Skin of body (tissue), 2 donors: ENCODE results near the gene OXTR. TPM values are rescaled to one million over a fixed set of nuclear protein-coding genes. Genes with fewer than 3 reads are reported as not detected.

Experiments
- DNase-seq: peaks from one replicate; lab custom pipeline; 2025; lab: John Stamatoyannopoulos, UW
- total RNA-seq: library from RNA; depleted of rRNA; stranded (reverse); fragments of >200 nt; gene quantifications from one replicate; pipeline ENCODE4 v1.2.3, GENCODE V29; 2014

Gene OXTR
- total RNA-seq, 1 donor from 2014 or later: 0.59 TPM

DNA sequence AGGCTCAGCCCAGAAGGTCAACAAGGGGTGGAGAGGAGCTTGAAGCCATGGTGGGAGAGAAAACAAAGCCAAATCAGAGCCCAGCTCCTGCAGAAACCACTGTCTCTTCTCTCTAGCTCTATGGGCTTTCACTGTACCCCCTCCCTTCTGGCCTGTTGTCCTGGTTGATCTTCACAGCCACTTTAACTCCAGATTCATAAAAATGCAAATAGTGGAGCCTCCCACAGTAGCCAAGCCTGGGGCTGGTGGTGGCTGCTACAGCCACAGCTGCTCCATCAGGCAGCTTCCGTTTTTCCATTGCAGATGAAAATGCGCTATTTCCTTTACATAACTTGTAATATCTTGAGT lies 56.5 kb downstream of the OXTR start:
- DNase-seq: no peak

DNA sequence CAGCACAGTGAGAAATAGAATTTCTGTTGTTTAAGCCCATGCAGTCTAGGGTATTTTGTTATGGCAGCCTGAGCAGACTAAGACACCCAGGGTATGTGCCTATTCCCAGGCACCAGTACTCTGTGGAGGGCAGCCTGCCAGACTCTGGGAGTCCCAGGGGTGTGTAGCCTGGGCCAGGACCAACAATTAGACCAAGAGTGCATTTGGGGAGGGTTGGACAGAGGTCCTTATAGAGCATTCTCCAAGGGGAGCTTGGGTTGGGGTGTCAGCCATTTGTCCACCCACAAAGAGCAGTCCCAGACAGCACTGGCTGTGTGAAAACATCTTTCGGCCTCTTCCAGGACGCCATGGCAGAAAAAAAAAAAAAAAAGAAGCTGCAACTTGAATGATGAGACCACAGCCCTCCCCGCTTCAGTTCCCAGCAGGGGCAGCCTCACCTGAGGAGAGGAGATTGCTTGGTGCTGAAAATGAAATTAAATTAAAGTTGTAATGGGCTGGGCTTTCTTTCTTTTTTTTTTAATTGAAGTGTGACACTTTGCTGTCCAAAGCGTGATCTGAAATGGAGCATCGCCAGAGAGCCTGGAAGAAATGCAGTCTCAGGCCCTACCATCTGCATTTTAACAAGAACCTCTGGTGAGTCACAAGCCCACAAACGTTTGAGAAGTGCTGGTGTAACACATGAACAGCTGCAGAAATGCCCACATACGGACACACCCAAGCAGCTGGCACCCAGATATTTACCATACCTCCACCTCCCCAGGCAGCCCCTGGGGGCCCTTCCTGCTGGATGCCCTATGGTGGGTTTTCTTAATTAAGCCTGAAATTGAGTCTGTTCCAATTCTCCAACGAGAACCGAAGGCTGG lies 57.1 kb downstream of the OXTR start:
- no peak for DNase-seq

DNA sequence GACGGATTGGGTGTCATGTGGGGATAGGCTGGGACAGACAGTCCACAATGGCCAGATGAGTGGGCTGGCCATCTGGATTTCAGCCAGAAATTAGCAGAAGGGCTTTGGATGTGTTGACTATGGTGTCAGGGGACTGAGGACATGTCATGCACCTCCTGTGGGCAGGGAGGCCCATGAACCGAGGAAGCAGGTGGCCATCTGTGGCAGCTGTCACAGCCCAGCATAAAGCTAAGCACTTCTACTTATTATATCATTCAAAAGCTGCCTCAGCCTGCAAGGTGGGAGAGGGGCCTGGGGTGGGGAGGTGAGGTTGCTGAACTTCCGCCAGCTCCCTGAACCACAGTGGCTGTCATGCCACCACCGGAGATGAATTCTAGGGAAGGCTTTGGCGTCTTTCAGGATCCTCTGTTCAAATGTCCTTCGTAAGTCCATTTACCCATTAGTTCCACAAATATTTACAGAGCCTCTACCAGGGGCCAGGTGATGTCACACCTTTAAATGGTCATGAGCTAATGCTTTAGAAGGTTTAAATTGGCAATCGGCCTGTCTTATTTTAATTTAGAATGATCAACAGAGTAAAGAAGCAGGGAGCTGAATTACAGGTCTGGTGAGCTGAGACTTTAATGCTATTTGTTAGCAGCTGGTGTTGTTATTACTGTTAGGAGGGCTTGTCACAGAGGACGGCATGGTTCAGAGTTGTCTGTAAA lies 59.5 kb downstream of the OXTR start:
- DNase-seq: no peak

DNA sequence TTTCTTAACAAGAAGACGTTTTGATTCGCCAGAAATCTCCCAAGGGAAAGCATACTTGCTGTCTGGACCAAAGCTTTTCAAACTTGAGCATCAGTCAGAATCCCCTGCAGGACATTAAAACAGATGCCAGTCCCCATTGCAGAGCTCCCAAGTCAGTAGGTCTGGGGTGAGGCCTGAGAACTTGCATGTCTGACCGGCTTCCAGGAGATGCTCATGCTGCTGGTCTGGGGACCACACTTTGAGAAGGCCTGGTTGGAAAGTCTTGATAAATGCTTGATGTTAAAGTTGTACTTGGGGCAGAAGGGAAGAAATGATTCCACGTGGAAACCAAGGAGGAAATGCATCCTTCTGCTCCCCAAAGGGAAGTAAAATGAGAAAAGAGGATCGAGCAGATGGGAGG lies 60.1 kb downstream of the OXTR start:
- DNase-seq: no peak

DNA sequence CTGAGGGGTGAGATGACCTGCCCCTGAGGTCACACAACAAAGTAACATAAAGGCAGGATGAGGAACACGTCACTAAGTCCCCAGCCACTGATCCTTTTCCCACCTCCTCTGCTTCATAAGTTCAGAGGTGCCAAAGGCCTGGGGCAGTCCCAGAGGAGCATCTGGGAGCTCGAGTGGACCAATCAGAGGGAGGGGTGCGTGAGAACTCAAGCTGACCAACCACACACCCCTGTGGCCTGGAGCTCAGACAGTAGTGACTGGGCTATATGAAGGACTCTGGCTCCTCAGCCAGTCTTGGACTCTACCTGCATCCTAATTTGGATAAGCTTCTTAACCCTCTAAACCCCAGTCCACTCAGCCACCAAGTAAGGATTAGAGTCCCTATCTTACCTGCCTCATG lies 63.8 kb downstream of the OXTR start:
- DNase-seq: no peak

DNA sequence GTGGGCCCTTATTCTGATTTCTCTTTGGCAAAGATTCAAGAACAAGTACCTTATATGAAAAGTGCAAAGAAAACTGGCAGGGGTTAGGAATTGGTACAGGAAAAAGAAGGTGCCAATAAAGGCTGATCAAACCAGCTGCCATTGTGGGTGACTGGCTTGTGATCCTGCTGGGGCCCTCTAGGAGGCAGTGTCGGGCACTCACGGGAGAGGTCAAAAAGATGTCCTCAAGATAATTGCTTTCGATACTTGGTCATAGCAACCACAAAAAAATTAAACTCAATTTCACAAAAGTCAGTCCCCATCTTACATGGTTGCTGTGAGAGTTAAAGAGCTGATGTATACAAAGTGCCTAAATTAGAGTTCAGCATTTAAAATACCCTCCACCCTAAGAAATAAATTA lies 66.9 kb downstream of the OXTR start:
- no peak for DNase-seq

Other genes with a start within 250 kb of the OXTR start
- gene SSUH2, start 124.8 kb downstream of the OXTR start, total RNA-seq: 0.39 TPM
- gene CAV3, start 35.8 kb downstream of the OXTR start, total RNA-seq: 16.4 TPM
- 18.1 TPM for gene RAD18, start 193.9 kb upstream of the OXTR start, total RNA-seq